Right cardiac atrium (tissue), 5 donors: ENCODE data around the gene VASH1. TPM values are rescaled to one million over a fixed set of nuclear protein-coding genes. Genes with fewer than 3 reads are reported as not detected.
A peak's percentile ranks its signal among the peaks of the same experiment; 100 is the strongest.

ENCODE experiments used
- ATAC-seq, 2 donors: fragments of 200-7000 bp; cut with Tn5 transposase; one replicate each; pipeline versions ENCODE4 v1.8.0 to v1.9.1; 2020; ENCODE audit warnings: moderate library complexity in 2 of 2, mild to moderate bottlenecking in 1 of 2
- DNase-seq, 3 donors: peaks; one replicate each; pipeline ENCODE4 v3.0.0-alpha.2; 2020
- H3K27ac ChIP-seq: one replicate; pipeline ENCODE4 v1.5.1; 2013; ENCODE audit warnings: mild to moderate bottlenecking, low read length, control low read depth, moderate library complexity
- H3K27me3 ChIP-seq: one replicate; pipeline ENCODE4 v1.6.1; 2013; ENCODE audit not compliant: control insufficient read depth, insufficient read depth
- H3K4me1 ChIP-seq: one replicate; pipeline ENCODE4 v1.6.1; 2013; ENCODE audit warnings: low read length; ENCODE audit not compliant: control insufficient read depth, insufficient read depth
- H3K4me3 ChIP-seq: one replicate; pipeline ENCODE4 v1.5.1; 2013; ENCODE audit warnings: low read length, control low read depth
- H3K9me3 ChIP-seq: one replicate; pipeline ENCODE4 v1.6.1; 2013; ENCODE audit warnings: low read length; ENCODE audit not compliant: control insufficient read depth
- WGBS: extraction: QIAGEN DNeasy Blood & Tissue Kit; methylation state at CpG from one replicate; pipeline ENCODE4 v1.1.7; 2013; 5-methylcytosine and 5-hydroxymethylcytosine counted together
- intact Hi-C, 4 donors: fragments of 100-400 bp; cut with DNase I; formaldehyde crosslinking; loops; one replicate each; pipeline versions ENCODE4 v1.11.0 to v1.14.0; 2022 to 2023
- polyA plus RNA-seq: library from polyadenylated mRNA; stranded (reverse); fragments of 200-250 nt; gene quantifications from one replicate; pipeline ENCODE4 v1.2.3, GENCODE V29; 2013
- total RNA-seq, 4 donors: library from RNA; stranded (reverse); fragmentation: NEBNext Ultra II Directional; extraction: Animal tissue kit (Norgen Biotek cat#: 25700); gene quantifications; one replicate each; pipeline ENCODE4 v1.2.1, GENCODE V29; 2021
- donor health status: healthy with polysubstance abuse.
- donor health status: DM: no; HTN: yes; CAD: no.
- donor health status: DM: no; HTN: no; CAD: no.
- donor health status: DM: no; HTN: yes; CAD: no; lungs with severe emphysema.
- donor health status: DM: yes; HTN: yes; CAD: no.

The VASH1 gene
- total and polyA plus RNA-seq, 5 donors: 23.1 to 85.2 (median 36.3) TPM

GRCh38 chr14:76762411-76763095 lies 1.3 kb downstream of the VASH1 start:
- DNase-seq (peak in 2 of 3 donors; percentile 71 to 72), ATAC-seq (peak; percentile 7 to 8)
- WGBS: 6% methylated on average over 28 of the region's 28 CpGs
- peak overlapping the region; percentile 84 for H3K27ac ChIP-seq
- peaks cover 1% of the 10 kb centered on the region for H3K4me1 ChIP-seq
- no peaks in the 10 kb centered on the region for H3K27me3 ChIP-seq
- intact Hi-C loops: loop anchor here in 1 of 4 donors (5.0 kb wide), 1 partner anchor 50 kb away; no protein-coding TSS in a partner anchor
- no peaks in the 10 kb centered on the region for H3K9me3 ChIP-seq
- peak overlapping the region; percentile 70 for H3K4me3 ChIP-seq

GRCh38 chr14:76763096-76764041 lies 2.1 kb downstream of the VASH1 start:
- H3K4me1 ChIP-seq: peaks cover 5% of the 10 kb centered on the region
- intact Hi-C loops: loop anchor here in 1 of 4 donors (5.0 kb wide), 1 partner anchor 51 kb away; no protein-coding TSS in a partner anchor
- H3K27ac ChIP-seq: peak overlapping the region; percentile 84
- DNase-seq (no peak), ATAC-seq (no peak)
- no peaks in the 10 kb centered on the region for H3K27me3 ChIP-seq
- peak overlapping the region; percentile 70 for H3K4me3 ChIP-seq
- H3K9me3 ChIP-seq: no peaks in the 10 kb centered on the region
- 27% methylated on average over 14 of the region's 14 CpGs for WGBS

- intact Hi-C loops: no loop called here
These were observed 4.2 kb downstream of the VASH1 start for GRCh38 chr14:76765461-76765931.

GRCh38 chr14:76767681-76768656 lies 6.7 kb downstream of the VASH1 start:
- Histone ChIP-seq H3K27ac (peak overlapping the region; percentile 82), H3K9me3 (no peaks in the 10 kb centered on the region), H3K27me3 (no peaks in the 10 kb centered on the region), H3K4me3 (no peak overlapping the region), H3K4me1 (peaks cover 21% of the 10 kb centered on the region)
- ATAC-seq: peak; percentile 90
- DNase-seq: peak; percentile 86 to 93 (median 92)
- intact Hi-C loops: no loop called here
- 14% methylated on average over 15 of the region's 15 CpGs for WGBS

More at GRCh38 chr14:76765461-76765931, 4.2 kb downstream of the VASH1 start:
- Histone ChIP-seq H3K4me1 (peaks cover 14% of the 10 kb centered on the region), H3K27me3 (no peaks in the 10 kb centered on the region), H3K4me3 (no peak overlapping the region), H3K9me3 (no peaks in the 10 kb centered on the region), H3K27ac (peak overlapping the region; percentile 84)
- DNase-seq: no peak
- 67% methylated on average over 6 of the region's 6 CpGs for WGBS
- no peak for ATAC-seq

- DNase-seq (no peak), ATAC-seq (no peak)
- intact Hi-C loops: no loop called here
- Histone ChIP-seq H3K27me3 (no peaks in the 10 kb centered on the region), H3K27ac (peak overlapping the region; percentile 82), H3K9me3 (no peaks in the 10 kb centered on the region), H3K4me1 (peaks cover 25% of the 10 kb centered on the region), H3K4me3 (no peak overlapping the region)
- WGBS: 39% methylated on average over 11 of the region's 11 CpGs
These were observed 7.6 kb downstream of the VASH1 start for GRCh38 chr14:76768671-76769500.

GRCh38 chr14:76769636-76770292 lies 8.5 kb downstream of the VASH1 start:
- no peak overlapping the region for H3K27ac ChIP-seq
- no peak for DNase-seq
- ATAC-seq: no peak
- 73% methylated on average over 18 of the region's 18 CpGs for WGBS
- no peak overlapping the region for H3K4me3 ChIP-seq
- H3K4me1 ChIP-seq: peaks cover 25% of the 10 kb centered on the region
- no peaks in the 10 kb centered on the region for H3K9me3 ChIP-seq
- no peaks in the 10 kb centered on the region for H3K27me3 ChIP-seq
- intact Hi-C loops: no loop called here

GRCh38 chr14:76770521-76771436 lies 9.5 kb downstream of the VASH1 start:
- DNase-seq (no peak), ATAC-seq (no peak)
- 77% methylated on average over 10 of the region's 10 CpGs for WGBS
- intact Hi-C loops: no loop called here
- H3K9me3 ChIP-seq: no peaks in the 10 kb centered on the region
- peak overlapping the region; percentile 13 for H3K27ac ChIP-seq
- no peaks in the 10 kb centered on the region for H3K27me3 ChIP-seq
- H3K4me3 ChIP-seq: no peak overlapping the region
- H3K4me1 ChIP-seq: peaks cover 25% of the 10 kb centered on the region

GRCh38 chr14:76771437-76771980 lies 10.2 kb downstream of the VASH1 start:
- WGBS: 84% methylated on average over 9 of the region's 9 CpGs
- Histone ChIP-seq H3K4me3 (no peak overlapping the region), H3K9me3 (no peaks in the 10 kb centered on the region), H3K27me3 (no peaks in the 10 kb centered on the region), H3K4me1 (peaks cover 25% of the 10 kb centered on the region), H3K27ac (no peak overlapping the region)
- no peak for ATAC-seq
- DNase-seq: no peak
- intact Hi-C loops: no loop called here
